CD4-positive, alpha-beta T cell treated with Interleukin-4 for 1 hour (primary cell): Measurements from ENCODE around the gene FGF10.

ENCODE experiments used
- DNase-seq, 2 donors: peaks; one replicate each; pipeline ENCODE4 v3.0.0-alpha.2; 2020 to 2022

FGF10 gene

GRCh38 chr5:44389090-44389822 lies at the start of gene FGF10:
FGF10 (minus strand) TSS chr5:44389420; CDS start chr5:44388682, 738 bp downstream.
- no peak for DNase-seq

- no peak for DNase-seq
Measured at GRCh38 chr5:44426944-44427343, 37.7 kb upstream of the FGF10 start.

- DNase-seq = no peak
Measured at GRCh38 chr5:44412286-44412685, 23.1 kb upstream of the FGF10 start.

- DNase-seq = no peak
Measured at GRCh38 chr5:44402084-44402483, 12.9 kb upstream of the FGF10 start.

- no peak for DNase-seq
Measured at GRCh38 chr5:44401611-44402010, 12.4 kb upstream of the FGF10 start.

GRCh38 chr5:44398382-44398781 lies 9.2 kb upstream of the FGF10 start:
- no peak for DNase-seq

- no peak for DNase-seq
Measured at GRCh38 chr5:44396312-44396711, 7.1 kb upstream of the FGF10 start.

GRCh38 chr5:44390351-44390750 lies 1.1 kb upstream of the FGF10 start:
- DNase-seq = no peak

GRCh38 chr5:44389823-44390143 lies 563 bp upstream of the FGF10 start:
- no peak for DNase-seq

GRCh38 chr5:44388321-44389089 lies 715 bp downstream of the FGF10 start:
- DNase-seq = no peak

GRCh38 chr5:44387921-44388320 lies 1.3 kb downstream of the FGF10 start:
- no peak for DNase-seq

- DNase-seq = no peak
Measured at GRCh38 chr5:44387406-44387805, 1.8 kb downstream of the FGF10 start.

GRCh38 chr5:44385291-44385900 lies 3.8 kb downstream of the FGF10 start:
- no peak for DNase-seq

- DNase-seq = no peak
Measured at GRCh38 chr5:44384816-44385215, 4.4 kb downstream of the FGF10 start.

- no peak for DNase-seq
Measured at GRCh38 chr5:44382894-44383293, 6.3 kb downstream of the FGF10 start.

GRCh38 chr5:44377057-44377456 lies 12.2 kb downstream of the FGF10 start:
- DNase-seq = no peak

GRCh38 chr5:44372028-44372427 lies 17.2 kb downstream of the FGF10 start:
- no peak for DNase-seq

- no peak for DNase-seq
Measured at GRCh38 chr5:44367203-44367602, 22.0 kb downstream of the FGF10 start.

- no peak for DNase-seq
Measured at GRCh38 chr5:44365345-44365744, 23.9 kb downstream of the FGF10 start.

- no peak for DNase-seq
Measured at GRCh38 chr5:44364097-44364496, 25.1 kb downstream of the FGF10 start.

GRCh38 chr5:44361342-44362001 lies 27.7 kb downstream of the FGF10 start:
- DNase-seq = no peak

- DNase-seq = no peak
Measured at GRCh38 chr5:44360919-44361318, 28.3 kb downstream of the FGF10 start.

GRCh38 chr5:44358421-44358820 lies 30.8 kb downstream of the FGF10 start:
- DNase-seq = no peak

- DNase-seq = no peak
Measured at GRCh38 chr5:44356231-44356630, 33.0 kb downstream of the FGF10 start.
